IPS-18a (cell line): Measurements from ENCODE around the gene LRRC7.
"Not testable (repeated sequence)": the region's sequence is repeated elsewhere in the genome, so short reads cannot be mapped to it uniquely, and the experiment has no call there.

Experiments used
- H3K27ac ChIP-seq: one replicate; pipeline ENCODE4 v1.5.1; 2013; ENCODE audit warnings: low read length
- H3K27me3 ChIP-seq: one replicate; pipeline ENCODE4 v1.6.1; 2013; ENCODE audit warnings: mild to moderate bottlenecking, low read length; ENCODE audit not compliant: control insufficient read depth, insufficient read depth
- H3K36me3 ChIP-seq: one replicate; pipeline ENCODE4 v1.6.1; 2013; ENCODE audit warnings: low read depth, low read length; ENCODE audit not compliant: control insufficient read depth
- H3K4me1 ChIP-seq: one replicate; pipeline ENCODE4 v1.6.1; 2013; ENCODE audit warnings: low read depth, low read length; ENCODE audit not compliant: control insufficient read depth
- H3K4me3 ChIP-seq: one replicate; pipeline ENCODE4 v1.5.1; 2013; ENCODE audit warnings: low read length
- H3K9ac ChIP-seq: one replicate; pipeline ENCODE4 v1.6.1; 2013; ENCODE audit warnings: mild to moderate bottlenecking, low read length, moderate library complexity
- H3K9me3 ChIP-seq: one replicate; pipeline ENCODE4 v1.6.1; 2013; ENCODE audit warnings: low read depth, low read length; ENCODE audit not compliant: control insufficient read depth

LRRC7 gene

DNA sequence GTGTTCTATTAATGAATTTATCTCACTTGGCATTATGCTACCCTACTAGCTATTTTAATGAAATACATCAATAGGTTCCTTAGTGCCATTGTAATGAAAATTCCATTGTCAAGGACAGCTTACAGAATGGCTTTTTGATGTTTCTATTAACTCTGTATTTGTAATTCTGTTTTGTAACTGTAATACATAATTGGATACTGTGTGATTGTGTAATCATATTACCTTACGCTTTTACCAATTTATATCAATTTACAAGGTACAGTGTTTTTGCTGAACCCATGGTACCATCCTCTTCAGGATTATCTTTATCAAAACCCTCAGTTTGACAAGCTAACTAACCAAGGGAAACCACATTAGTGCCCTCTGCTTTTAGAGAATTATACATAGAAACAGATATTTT is 277.9 kb downstream of the LRRC7 start:
- no peak overlapping the region for H3K4me3 ChIP-seq

DNA sequence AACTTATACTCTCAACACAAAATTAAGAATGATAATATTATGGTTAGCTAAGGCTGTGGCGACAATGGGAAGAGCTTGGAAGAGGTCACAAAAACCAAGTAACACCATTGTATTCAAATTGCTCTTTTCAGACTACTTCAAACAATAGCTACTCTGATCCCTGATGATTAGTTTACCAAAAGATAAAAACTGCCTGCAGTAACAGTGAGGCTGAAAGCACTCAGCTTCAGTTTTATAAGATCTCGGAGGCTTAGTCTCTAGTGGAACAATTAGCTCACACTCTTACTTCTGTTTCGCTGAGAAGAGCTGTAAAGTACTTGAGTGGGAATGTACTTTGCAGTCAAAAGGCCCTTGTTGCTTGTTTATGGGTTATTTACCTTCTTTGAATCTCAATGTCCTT is 278.5 kb downstream of the LRRC7 start:
- Histone ChIP-seq H3K4me1 (peaks cover 4% of the 10 kb centered on the region), H3K9me3 (no peaks in the 10 kb centered on the region), H3K36me3 (no peaks in the 10 kb centered on the region), H3K9ac (no peak overlapping the region), H3K27me3 (no peaks in the 10 kb centered on the region), H3K4me3 (no peak overlapping the region), H3K27ac (no peak overlapping the region)

More for the DNA sequence above, 277.9 kb downstream of the LRRC7 start:
- H3K9ac ChIP-seq = no peak overlapping the region
- no peak overlapping the region for H3K27ac ChIP-seq
- peaks cover 4% of the 10 kb centered on the region for H3K4me1 ChIP-seq
- no peaks in the 10 kb centered on the region for H3K9me3 ChIP-seq
- no peaks in the 10 kb centered on the region for H3K36me3 ChIP-seq
- H3K27me3 ChIP-seq = no peaks in the 10 kb centered on the region

DNA sequence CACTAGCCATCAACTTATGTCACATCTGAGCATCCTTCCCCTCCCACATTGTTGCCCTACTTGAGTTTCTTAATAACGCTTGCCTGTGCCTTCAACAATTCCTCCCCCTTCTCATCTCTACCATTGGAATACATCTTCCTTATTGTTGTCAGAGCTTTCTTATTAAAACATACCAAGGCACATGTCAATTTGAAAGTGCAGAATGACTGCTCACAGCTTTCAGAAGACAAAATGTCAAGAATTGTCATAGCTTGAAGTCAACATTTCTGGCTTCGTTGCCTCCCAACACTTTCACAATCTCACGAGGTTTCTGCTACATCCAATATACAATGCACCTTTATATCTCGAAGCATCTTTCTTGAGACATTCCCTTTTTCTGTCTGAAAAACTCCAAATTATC is 279.9 kb downstream of the LRRC7 start:
- Histone ChIP-seq H3K9ac (no peak overlapping the region), H3K9me3 (no peaks in the 10 kb centered on the region), H3K4me3 (no peak overlapping the region), H3K36me3 (no peaks in the 10 kb centered on the region), H3K27me3 (no peaks in the 10 kb centered on the region), H3K4me1 (peaks cover 4% of the 10 kb centered on the region), H3K27ac (no peak overlapping the region)

DNA sequence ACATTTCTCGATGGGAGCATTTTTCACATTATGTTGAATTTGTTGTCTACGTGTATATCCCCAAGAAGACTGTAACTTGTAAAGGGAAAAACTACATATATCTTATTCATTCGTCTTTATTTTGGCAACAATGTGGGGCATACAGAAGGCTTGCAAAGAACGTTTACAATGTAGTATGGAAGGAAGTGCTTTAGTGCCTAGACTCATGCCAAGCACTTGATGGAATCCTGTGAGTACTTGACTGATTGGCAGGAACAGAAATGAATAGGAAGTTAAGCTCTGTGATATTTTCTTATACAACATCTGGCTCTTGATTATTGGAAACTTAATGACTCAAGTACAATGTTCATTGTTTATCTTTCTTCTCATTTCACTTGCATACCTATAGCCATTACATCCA is 284.4 kb downstream of the LRRC7 start:
- Histone ChIP-seq H3K27me3 (no peaks in the 10 kb centered on the region), H3K36me3 (no peaks in the 10 kb centered on the region), H3K27ac (no peak overlapping the region), H3K4me1 (no peaks in the 10 kb centered on the region), H3K4me3 (no peak overlapping the region), H3K9me3 (no peaks in the 10 kb centered on the region), H3K9ac (no peak overlapping the region)

DNA sequence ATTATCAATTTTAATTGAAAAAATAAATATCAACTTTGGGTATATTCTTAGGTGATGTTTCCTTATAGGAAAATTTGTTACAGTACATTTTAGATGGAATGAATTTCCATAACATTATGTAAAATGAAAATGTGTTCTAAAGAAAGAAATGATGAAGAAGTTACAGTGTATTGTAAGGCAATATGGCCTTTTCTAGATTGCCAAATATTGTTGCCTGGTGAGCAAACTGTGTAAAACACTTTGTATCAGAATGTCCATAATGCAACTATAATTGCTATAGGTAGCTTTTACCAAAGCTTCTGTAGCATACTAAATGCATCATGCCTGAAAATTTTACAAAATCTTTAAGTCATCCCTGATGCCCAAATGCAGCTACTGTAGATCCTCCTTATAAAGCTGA is 285.0 kb downstream of the LRRC7 start:
- no peak overlapping the region for H3K4me3 ChIP-seq
- H3K4me1 ChIP-seq = no peaks in the 10 kb centered on the region
- no peaks in the 10 kb centered on the region for H3K27me3 ChIP-seq
- H3K9ac ChIP-seq = no peak overlapping the region
- no peaks in the 10 kb centered on the region for H3K36me3 ChIP-seq
- no peaks in the 10 kb centered on the region for H3K9me3 ChIP-seq
- no peak overlapping the region for H3K27ac ChIP-seq

DNA sequence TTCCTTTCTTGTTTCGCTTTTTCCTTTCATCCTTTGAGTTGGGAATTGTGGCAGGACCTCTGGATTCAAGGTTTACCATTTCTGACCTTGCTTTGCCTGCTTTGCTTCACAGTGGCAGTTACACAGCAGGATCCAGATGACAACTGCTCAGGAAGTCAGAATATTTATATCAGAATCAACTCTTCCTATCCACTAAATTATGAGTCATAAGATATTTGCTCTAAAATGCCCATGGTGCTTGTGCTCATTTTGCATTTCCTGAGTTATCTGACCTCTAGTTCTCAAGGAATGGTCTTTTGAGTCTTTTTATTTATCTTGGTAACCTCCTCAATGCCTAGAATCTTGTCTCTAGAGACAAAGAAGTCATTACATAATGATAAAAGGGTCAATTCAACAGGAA is 290.8 kb downstream of the LRRC7 start:
- Histone ChIP-seq H3K9ac (no peak overlapping the region), H3K9me3 (no peaks in the 10 kb centered on the region), H3K4me3 (no peak overlapping the region), H3K4me1 (peaks cover 5% of the 10 kb centered on the region), H3K27me3 (no peaks in the 10 kb centered on the region), H3K36me3 (no peaks in the 10 kb centered on the region), H3K27ac (no peak overlapping the region)

DNA sequence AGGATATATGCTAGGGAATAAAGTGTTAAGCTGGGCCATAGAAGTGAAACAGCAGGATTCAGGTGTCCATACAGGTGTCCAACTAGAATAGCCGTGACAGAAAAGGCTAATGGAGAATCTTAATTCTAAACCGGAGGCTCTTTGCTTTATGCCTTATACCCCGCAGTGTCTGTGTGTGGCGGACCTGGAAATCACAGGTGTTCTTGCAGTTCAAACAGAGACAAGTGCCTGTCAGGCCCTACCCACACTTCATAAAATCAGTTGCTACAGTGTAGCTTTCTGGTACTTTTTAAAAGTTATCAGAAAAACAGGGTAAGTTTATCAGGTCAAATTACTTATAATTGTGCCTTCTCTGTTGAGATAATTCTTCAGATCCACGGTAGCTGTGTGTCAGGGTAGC is 293.9 kb downstream of the LRRC7 start:
- H3K36me3 ChIP-seq = no peaks in the 10 kb centered on the region
- H3K27ac ChIP-seq = no peak overlapping the region
- H3K9me3 ChIP-seq = no peaks in the 10 kb centered on the region
- H3K9ac ChIP-seq = no peak overlapping the region
- peaks cover 5% of the 10 kb centered on the region for H3K4me1 ChIP-seq
- no peaks in the 10 kb centered on the region for H3K27me3 ChIP-seq
- H3K4me3 ChIP-seq = no peak overlapping the region

DNA sequence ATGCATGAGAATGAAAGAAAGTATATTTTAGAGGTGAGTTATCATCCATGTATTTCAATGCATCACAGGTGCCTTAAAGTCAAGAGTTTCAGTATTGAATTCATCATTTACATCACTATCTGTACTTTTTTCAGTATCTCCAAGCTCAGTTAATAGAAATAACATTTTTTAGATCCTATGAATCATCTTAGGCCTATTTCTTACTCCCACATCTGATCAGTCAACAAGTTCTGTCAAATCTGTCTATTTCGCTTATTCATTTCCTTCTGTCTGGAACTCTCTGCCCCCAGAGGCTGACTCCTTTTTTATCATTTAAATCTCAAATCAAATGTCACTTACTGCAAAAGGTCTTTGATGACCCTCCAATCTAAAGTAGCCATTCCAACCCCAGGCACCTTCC is 295.2 kb downstream of the LRRC7 start:
- H3K9me3 ChIP-seq = no peaks in the 10 kb centered on the region
- no peak overlapping the region for H3K4me3 ChIP-seq
- H3K4me1 ChIP-seq = peaks cover 5% of the 10 kb centered on the region
- H3K9ac ChIP-seq = no peak overlapping the region
- no peak overlapping the region for H3K27ac ChIP-seq
- H3K36me3 ChIP-seq = no peaks in the 10 kb centered on the region
- no peaks in the 10 kb centered on the region for H3K27me3 ChIP-seq

DNA sequence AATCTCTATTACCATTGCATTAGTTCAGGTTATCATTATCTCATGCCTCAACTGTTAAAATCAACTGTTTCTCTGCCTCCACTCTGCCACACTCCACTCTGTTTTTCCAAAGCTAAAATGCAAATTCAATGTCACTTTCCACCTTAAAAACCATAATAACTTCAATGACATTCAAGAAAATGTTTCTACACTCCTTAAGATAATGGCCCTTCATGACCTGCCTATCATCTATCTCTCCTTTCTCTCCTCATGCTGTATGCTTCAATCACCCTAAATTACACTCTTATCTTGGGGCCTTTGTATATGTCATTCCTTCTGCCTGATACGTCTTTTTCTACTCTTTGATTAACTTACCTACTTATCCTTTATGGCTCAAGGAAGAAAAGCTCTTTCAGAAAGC is 296.0 kb downstream of the LRRC7 start:
- Histone ChIP-seq H3K9me3 (no peaks in the 10 kb centered on the region), H3K36me3 (no peaks in the 10 kb centered on the region), H3K27ac (no peak overlapping the region), H3K4me1 (peaks cover 1% of the 10 kb centered on the region), H3K27me3 (no peaks in the 10 kb centered on the region), H3K9ac (no peak overlapping the region), H3K4me3 (no peak overlapping the region)

DNA sequence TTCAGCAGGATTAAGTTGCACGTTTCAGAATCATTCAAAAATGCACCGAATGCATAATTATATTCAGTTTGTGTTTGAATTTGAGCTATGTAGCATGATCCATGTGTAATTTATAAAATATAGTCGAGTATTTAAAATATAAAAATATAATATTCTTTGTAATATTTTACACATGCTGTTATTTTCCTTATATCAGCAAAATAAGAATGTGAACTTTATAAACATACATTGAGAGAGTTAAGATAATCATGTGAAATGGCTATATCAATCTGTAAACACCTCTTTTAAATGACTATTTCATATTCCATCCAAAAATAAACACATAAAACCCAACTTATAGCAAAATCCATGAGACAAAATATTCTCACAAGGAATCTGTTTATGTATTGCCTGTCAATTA is 303.7 kb downstream of the LRRC7 start:
- Histone ChIP-seq H3K27me3 (no peaks in the 10 kb centered on the region), H3K9ac (no peak overlapping the region), H3K4me3 (no peak overlapping the region), H3K27ac (no peak overlapping the region), H3K36me3 (no peaks in the 10 kb centered on the region), H3K4me1 (no peaks in the 10 kb centered on the region), H3K9me3 (no peaks in the 10 kb centered on the region)

DNA sequence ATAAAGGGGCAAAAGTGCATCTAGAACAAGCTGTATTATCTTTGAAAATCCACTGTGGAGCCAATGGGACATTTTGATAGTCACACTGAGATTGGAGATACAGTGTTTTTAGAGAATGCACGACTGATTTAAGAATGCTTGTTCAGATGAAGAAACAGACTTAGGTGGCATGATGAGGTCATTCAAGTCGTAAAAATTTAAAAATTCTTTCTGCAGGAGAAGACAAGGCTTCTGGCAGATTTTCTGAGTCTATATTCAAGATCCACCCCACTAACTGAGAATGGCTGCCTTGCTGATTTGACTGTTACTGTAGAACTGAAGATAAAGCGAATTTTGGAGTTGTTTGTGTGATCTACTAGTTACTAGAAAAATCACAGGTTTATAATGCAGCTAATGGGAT is 310.6 kb downstream of the LRRC7 start:
- H3K4me3 ChIP-seq = no peak overlapping the region
- H3K4me1 ChIP-seq = no peaks in the 10 kb centered on the region
- no peaks in the 10 kb centered on the region for H3K36me3 ChIP-seq
- H3K9me3 ChIP-seq = no peaks in the 10 kb centered on the region
- H3K27me3 ChIP-seq = no peaks in the 10 kb centered on the region
- H3K27ac ChIP-seq = no peak overlapping the region
- H3K9ac ChIP-seq = no peak overlapping the region

DNA sequence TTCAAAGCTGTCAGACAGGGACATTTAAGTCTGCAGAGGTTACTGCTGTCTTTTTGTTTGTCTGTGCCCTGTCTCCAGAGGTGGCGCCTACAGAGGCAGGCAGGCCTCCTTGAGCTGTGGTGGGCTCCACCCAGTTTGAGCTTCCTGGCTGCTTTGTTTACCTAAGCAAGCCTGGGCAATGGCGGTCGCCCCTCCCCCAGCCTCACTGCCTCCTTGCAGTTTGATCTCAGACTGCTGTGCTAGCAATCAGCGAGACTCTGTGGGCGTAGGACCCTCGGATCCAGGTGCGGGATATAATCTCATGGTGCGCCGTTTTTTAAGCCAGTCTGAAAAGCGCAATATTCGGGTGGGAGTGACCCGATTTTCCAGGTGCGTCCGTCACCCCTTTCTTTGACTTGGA is 320.3 kb downstream of the LRRC7 start:
- H3K9me3 ChIP-seq, H3K4me3 ChIP-seq, H3K36me3 ChIP-seq, H3K27ac ChIP-seq, H3K27me3 ChIP-seq, H3K9ac ChIP-seq, H3K4me1 ChIP-seq: not testable (repeated sequence)

DNA sequence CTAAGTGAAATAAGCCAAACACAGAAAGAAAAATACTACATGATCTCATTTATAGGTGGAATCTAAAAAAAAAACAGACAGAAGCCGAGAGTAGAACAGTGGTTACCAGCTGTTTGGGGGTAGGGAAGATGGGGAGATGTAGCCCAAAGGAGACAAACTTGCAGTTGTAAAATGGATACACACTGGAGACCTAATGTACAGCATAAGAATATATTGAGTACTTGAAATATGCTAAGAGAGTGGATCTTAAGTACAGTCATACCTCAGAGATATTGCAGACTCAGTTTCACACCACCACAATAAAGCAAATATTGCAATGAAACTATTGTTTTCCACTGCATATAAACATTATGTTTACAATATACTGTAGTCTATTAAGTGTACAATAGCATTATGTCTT is 320.9 kb downstream of the LRRC7 start:
- H3K9ac ChIP-seq = no peak overlapping the region
- no peak overlapping the region for H3K4me3 ChIP-seq
- peaks cover 9% of the 10 kb centered on the region for H3K9me3 ChIP-seq
- no peaks in the 10 kb centered on the region for H3K4me1 ChIP-seq
- no peak overlapping the region for H3K27ac ChIP-seq
- no peaks in the 10 kb centered on the region for H3K36me3 ChIP-seq
- no peaks in the 10 kb centered on the region for H3K27me3 ChIP-seq
